Activated naive CD4-positive, alpha-beta T cell treated with anti-CD3 and anti-CD28 coated beads for 36 hours (primary cell): ENCODE results near the gene NUCB1. TPM values are rescaled to one million over a fixed set of nuclear protein-coding genes. Genes with fewer than 3 reads are reported as not detected.

ENCODE experiments used
- CTCF ChIA-PET: fragments of 350-600 bp; sonication (Branson Sonifier 250); formaldehyde crosslinking; loops from one replicate; lab custom pipeline; 2021; ENCODE audit warnings: antibody characterized with exemption; lab: Charles Lee
- DNase-seq: peaks from one replicate; pipeline ENCODE4 v3.0.0-alpha.2; 2020
- H3K27ac Mint-ChIP-seq: one replicate; pipeline ENCODE4 v1.8.0; 2021; ENCODE audit warnings: mild to moderate bottlenecking, mixed read lengths
- H3K27me3 Mint-ChIP-seq: one replicate; pipeline ENCODE4 v1.8.0; 2021; ENCODE audit warnings: low read depth, mixed read lengths
- H3K36me3 Mint-ChIP-seq: one replicate; pipeline ENCODE4 v1.8.0; 2021; ENCODE audit warnings: low read depth, mixed read lengths
- H3K4me1 Mint-ChIP-seq: one replicate; pipeline ENCODE4 v1.8.0; 2021; ENCODE audit warnings: low read depth, mixed read lengths
- H3K4me3 Mint-ChIP-seq: one replicate; pipeline ENCODE4 v1.8.0; 2021; ENCODE audit warnings: mild to moderate bottlenecking, moderate library complexity, mixed read lengths
- H3K9me3 Mint-ChIP-seq: one replicate; pipeline ENCODE4 v1.8.0; 2021; ENCODE audit warnings: mixed read lengths
- intact Hi-C: fragments of 100-400 bp; cut with micrococcal nuclease; formaldehyde crosslinking; loops from one replicate; pipeline ENCODE4 v1.15.1; 2023
- total RNA-seq, 2 experiments: library from RNA; stranded (reverse); gene quantifications; one replicate each; pipeline ENCODE4 v1.2.3, GENCODE V29; 2021

NUCB1 gene
- total RNA-seq, 2 experiments from 2014 or later = 172 to 182 TPM

DNA sequence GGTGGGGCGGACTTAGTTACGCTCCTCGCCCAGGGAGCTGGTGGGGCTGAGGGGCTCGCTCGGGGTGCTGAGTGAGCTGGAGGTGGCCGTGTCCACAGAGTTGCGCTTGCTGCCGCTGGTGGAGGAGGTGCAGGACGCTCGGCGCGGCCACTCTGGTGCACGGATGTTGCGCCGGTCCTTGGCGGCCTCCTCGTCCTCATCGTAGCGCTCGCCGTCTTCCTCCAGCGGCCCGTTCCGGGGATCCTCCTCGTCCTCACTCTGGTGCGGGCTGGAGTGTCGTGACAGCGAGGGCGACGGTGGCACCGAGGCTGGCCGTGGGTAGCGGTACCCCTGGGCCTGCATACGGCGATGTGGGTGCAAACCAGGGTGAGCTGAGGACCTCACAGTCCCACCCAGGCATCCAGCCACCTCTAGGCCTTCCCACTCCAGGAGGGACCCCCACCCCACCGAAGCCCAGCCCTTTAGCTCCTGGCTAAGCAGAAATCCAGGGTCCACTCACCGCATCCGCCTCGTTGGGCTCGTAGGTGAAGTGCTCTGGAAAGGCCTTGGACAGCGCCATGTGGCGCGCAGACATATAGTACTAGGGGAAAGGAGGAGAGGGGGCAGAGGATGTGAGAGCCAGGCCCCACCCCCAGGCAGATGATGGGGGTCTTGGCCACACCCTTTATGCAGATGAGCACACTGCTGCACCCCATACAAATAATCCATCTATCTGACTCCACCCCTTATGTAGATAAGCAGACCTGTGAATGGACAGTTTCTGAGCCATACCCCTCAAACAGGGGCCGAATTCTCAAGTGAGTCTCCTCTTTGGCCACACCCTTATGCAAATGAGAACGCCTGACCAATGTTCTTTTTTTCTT is 69.4 kb downstream of the NUCB1 start:
- DNase-seq = no peak
- Mint-ChIP-seq H3K36me3 (peaks cover 35% of the 10 kb centered on the region), H3K9me3 (no peaks in the 10 kb centered on the region), H3K4me3 (no peak overlapping the region), H3K4me1 (peaks cover 27% of the 10 kb centered on the region), H3K27me3 (no peaks in the 10 kb centered on the region), H3K27ac (no peak overlapping the region)
- CTCF ChIA-PET = interaction anchor here (0.8 to 2.3 kb wide), 15 partner anchors 10 to 182 kb away, joined by 3 to 25 read pairs (median 6); partner anchors contain the start of genes BAX, DHDH, GYS1 and NUCB1
- intact Hi-C loops = loop anchor here (1.0 to 5.0 kb wide), 3 partner anchors 41 to 127 kb away; no protein-coding TSS in a partner anchor

DNA sequence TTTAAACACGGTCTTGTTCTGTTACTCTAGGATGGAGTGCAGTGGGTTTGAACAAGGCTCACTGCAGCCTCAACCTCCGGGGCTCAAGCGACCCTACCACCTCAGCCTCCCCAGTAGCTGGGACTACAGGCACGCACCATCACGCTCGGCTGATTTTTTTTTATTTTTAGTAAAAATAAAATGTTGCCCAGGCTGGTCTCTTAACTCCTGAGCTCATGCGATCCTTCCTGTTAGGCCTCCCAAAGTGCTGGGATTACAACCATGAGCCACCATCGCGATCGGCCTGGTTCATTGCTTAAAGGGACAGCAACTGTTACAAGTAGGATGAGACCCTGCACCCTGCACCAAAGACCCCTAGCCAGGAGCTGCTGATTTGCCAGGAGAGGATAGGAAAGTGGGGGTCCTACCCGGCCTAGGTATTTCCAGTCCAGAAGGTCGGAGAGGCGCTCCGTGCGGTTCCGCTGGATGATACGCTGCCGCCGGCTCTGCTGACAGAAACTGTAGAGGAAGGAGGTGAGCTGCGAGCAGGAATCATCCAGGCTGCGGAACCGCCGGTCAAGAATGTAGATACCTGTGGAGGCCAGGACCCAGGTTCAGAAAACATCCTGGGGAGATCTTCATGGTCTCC is 70.1 kb downstream of the NUCB1 start:
- CTCF ChIA-PET = interaction anchor here (0.6 to 2.3 kb wide), 29 partner anchors 8 to 272 kb away, joined by 3 to 25 read pairs (median 4); partner anchors contain the start of genes BAX, DHDH, GYS1 and IZUMO1
- Mint-ChIP-seq H3K9me3 (no peaks in the 10 kb centered on the region), H3K27me3 (no peaks in the 10 kb centered on the region), H3K27ac (no peak overlapping the region), H3K36me3 (peaks cover 32% of the 10 kb centered on the region), H3K4me1 (peaks cover 23% of the 10 kb centered on the region), H3K4me3 (no peak overlapping the region)
- intact Hi-C loops = loop anchor here (1.0 to 2.0 kb wide), 2 partner anchors 42 to 127 kb away; no protein-coding TSS in a partner anchor
- DNase-seq = no peak

DNA sequence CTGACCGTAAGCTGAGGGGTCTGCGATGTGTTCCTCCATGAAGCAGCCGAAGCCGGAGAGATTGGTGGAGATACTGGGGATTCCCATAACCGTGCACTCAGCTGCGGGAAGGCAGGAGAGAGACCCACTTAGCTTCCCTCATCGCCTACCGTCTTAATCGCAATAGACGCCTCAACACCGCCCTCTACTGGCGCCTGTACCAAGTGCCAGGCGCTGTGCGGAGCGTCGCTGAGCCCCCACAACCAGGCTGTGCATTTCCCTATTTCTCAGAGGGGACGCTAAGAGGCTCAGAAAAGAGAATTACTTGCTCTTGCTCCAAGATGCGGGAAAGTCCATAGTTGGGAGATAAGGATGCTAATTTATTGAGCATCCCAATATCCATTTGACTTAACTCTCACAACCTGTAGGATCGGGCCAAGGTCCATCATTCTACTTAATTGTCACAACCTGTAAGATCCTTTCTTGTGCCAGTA is 70.8 kb downstream of the NUCB1 start:
- no peaks in the 10 kb centered on the region for H3K27me3 Mint-ChIP-seq
- peaks cover 26% of the 10 kb centered on the region for H3K36me3 Mint-ChIP-seq
- H3K9me3 Mint-ChIP-seq = no peaks in the 10 kb centered on the region
- peaks cover 21% of the 10 kb centered on the region for H3K4me1 Mint-ChIP-seq
- CTCF ChIA-PET = interaction anchor here (0.6 to 2.3 kb wide), 28 partner anchors 8 to 273 kb away, joined by 3 to 25 read pairs (median 5); partner anchors contain the start of genes BAX, DHDH, GYS1 and IZUMO1
- no peak overlapping the region for H3K4me3 Mint-ChIP-seq
- H3K27ac Mint-ChIP-seq = peak overlapping the region; percentile 28
- intact Hi-C loops = loop anchor here (1.0 to 2.0 kb wide), 6 partner anchors 43 to 325 kb away; partner anchors contain the start of gene CA11
- peak; percentile 91 for DNase-seq

Other genes starting within 250 kb of the NUCB1 start
- under 1 TPM in 1 of 2 experiments, not detected in 1; 0.17 TPM for gene NTN5, start 227.3 kb upstream of the NUCB1 start, total RNA-seq
- gene FUT2, start 204.3 kb upstream of the NUCB1 start, total RNA-seq = not detected
- under 1 TPM; 0.44 to 0.57 TPM for gene MAMSTR, start 180.6 kb upstream of the NUCB1 start, total RNA-seq
- gene RASIP1, start 159.7 kb upstream of the NUCB1 start, total RNA-seq = under 1 TPM in 1 of 2 experiments, not detected in 1; 0.17 TPM
- not detected for gene IZUMO1, start 153.4 kb upstream of the NUCB1 start, total RNA-seq
- under 1 TPM; 0.07 to 0.12 TPM for gene FUT1, start 147.7 kb upstream of the NUCB1 start, total RNA-seq
- gene FGF21, start 144.8 kb upstream of the NUCB1 start, total RNA-seq = not detected
- gene BCAT2, start 89.3 kb upstream of the NUCB1 start, total RNA-seq = 10 to 100 TPM; 66.4 to 66.8 TPM
- gene HSD17B14, start 63.8 kb upstream of the NUCB1 start, total RNA-seq = under 1 TPM in 1 of 2 experiments, not detected in 1; 0.50 TPM
- 1 to 10 TPM; 8.3 to 8.8 TPM for gene PLEKHA4, start 31.7 kb upstream of the NUCB1 start, total RNA-seq
- gene PPP1R15A, start 27.9 kb upstream of the NUCB1 start, total RNA-seq = 10 to 100 TPM; 96.5 to 97.4 TPM
- under 1 TPM; 0.54 to 0.81 TPM for gene TULP2, start 1.6 kb upstream of the NUCB1 start, total RNA-seq
- 1 to 10 TPM; 4.2 to 4.5 TPM for gene DHDH, start 33.4 kb downstream of the NUCB1 start, total RNA-seq
- 100 to 1,000 TPM; 267 to 302 TPM for gene BAX, start 54.6 kb downstream of the NUCB1 start, total RNA-seq
- 1,000 to 10,000 TPM; 1,093 to 1,120 TPM for gene FTL, start 65.0 kb downstream of the NUCB1 start, total RNA-seq
- 10 to 100 TPM; 29.6 to 31.2 TPM for gene GYS1, start 93.0 kb downstream of the NUCB1 start, total RNA-seq
- gene RUVBL2, start 93.6 kb downstream of the NUCB1 start, total RNA-seq = 100 to 1,000 TPM; 119 to 126 TPM
- gene LHB, start 116.8 kb downstream of the NUCB1 start, total RNA-seq = not detected
- gene CGB3, start 124.0 kb downstream of the NUCB1 start, total RNA-seq = not detected
- gene CGB2, start 131.6 kb downstream of the NUCB1 start, total RNA-seq = not detected
- gene CGB1, start 136.6 kb downstream of the NUCB1 start, total RNA-seq = not detected
- not detected for gene CGB5, start 143.5 kb downstream of the NUCB1 start, total RNA-seq
- not detected for gene CGB8, start 148.8 kb downstream of the NUCB1 start, total RNA-seq
- not detected for gene CGB7, start 157.4 kb downstream of the NUCB1 start, total RNA-seq
- not detected for gene NTF4, start 164.5 kb downstream of the NUCB1 start, total RNA-seq
- not detected for gene KCNA7, start 172.4 kb downstream of the NUCB1 start, total RNA-seq
- gene SNRNP70, start 185.1 kb downstream of the NUCB1 start, total RNA-seq = 100 to 1,000 TPM; 163 to 166 TPM
- 1 to 10 TPM; 3.4 to 3.8 TPM for gene LIN7B, start 214.1 kb downstream of the NUCB1 start, total RNA-seq
- gene C19orf73, start 218.8 kb downstream of the NUCB1 start, total RNA-seq = 1 to 10 TPM; 1.5 to 1.9 TPM
- 1 to 10 TPM; 4.6 to 4.9 TPM for gene PPFIA3, start 219.2 kb downstream of the NUCB1 start, total RNA-seq